PC-3 (cell line): Measurements from ENCODE around the gene LSMEM2.

ENCODE experiments used
- CTCF ChIP-seq: fragments of 300-600 bp; sonication (generic); conservative IDR thresholded peaks from 2 replicates; pipeline ENCODE4 v1.5.1; 2017; ENCODE audit warnings: antibody characterized with exemption, low read depth, mild to moderate bottlenecking, low read length
- EZH2 ChIP-seq: fragments of 300-600 bp; sonication (generic); IDR thresholded peaks from one replicate; pipeline ENCODE4 v1.6.1; 2017; ENCODE audit warnings: antibody characterized with exemption, mild to moderate bottlenecking, low read length; ENCODE audit not compliant: unreplicated experiment
- EZH2phosphoT487 ChIP-seq: fragments of 300-600 bp; sonication (generic); IDR thresholded peaks from 2 replicates; pipeline ENCODE4 v1.6.1; 2018; ENCODE audit warnings: mild to moderate bottlenecking, antibody characterized with exemption, low read length, borderline replicate concordance

- TF ChIP-seq CTCF (no peak), EZH2 (no peak), EZH2phosphoT487 (no peak)
These were observed 9.4 kb upstream of the LSMEM2 start for GRCh38 chr3:50269460-50269859.
